OCI-LY3 (cell line): ENCODE results near the gene RTP2.

ENCODE experiments used
- H2AFZ ChIP-seq: fragments of 200-600, 300-600 bp; shearing (Covaris generic); 2 replicates; pipeline ENCODE4 v1.6.0; 2014; ENCODE audit warnings: antibody characterized with exemption, low read depth, low read length
- H3K27ac ChIP-seq: fragments of 200-600, 300-600 bp; sonication (generic); 2 replicates; pipeline ENCODE4 v1.5.1; 2014; ENCODE audit warnings: mild to moderate bottlenecking, low read length, moderate library complexity, mixed read lengths
- H3K27me3 ChIP-seq: fragments of 200-600, 300-600 bp; sonication (generic); 2 replicates; pipeline ENCODE4 v1.6.1; 2014; ENCODE audit warnings: low read depth, low read length, mixed read lengths
- H3K36me3 ChIP-seq: fragments of 200-600, 300-600 bp; sonication (generic); replicated peaks from 2 replicates; pipeline ENCODE3; 2014; ENCODE audit warnings: low read depth, low read length, mixed read lengths
- H3K4me1 ChIP-seq: fragments of 300-600, 200-600 bp; sonication (generic); 2 replicates; pipeline ENCODE4 v1.6.1; 2014; ENCODE audit warnings: low read length, mixed read lengths
- H3K4me2 ChIP-seq: fragments of 200-600, 300-600 bp; sonication (generic); 2 replicates; pipeline ENCODE4 v1.6.1; 2014; ENCODE audit warnings: low read length, mixed read lengths
- H3K4me3 ChIP-seq: fragments of 300-600, 200-600 bp; sonication (generic); 2 replicates; pipeline ENCODE4 v1.5.1; 2014; ENCODE audit warnings: antibody characterized with exemption, mild to moderate bottlenecking, low read length, moderate library complexity
- H3K79me2 ChIP-seq: fragments of 300-600, 200-600 bp; shearing (Covaris generic); 2 replicates; pipeline ENCODE4 v1.6.1; 2014; ENCODE audit warnings: mild to moderate bottlenecking, low read length, mixed read lengths
- H3K9ac ChIP-seq: fragments of 300-600, 200-600 bp; shearing (Covaris generic); 2 replicates; pipeline ENCODE4 v1.6.0; 2014; ENCODE audit warnings: mild to moderate bottlenecking, low read length, moderate library complexity
- H3K9me3 ChIP-seq: fragments of 200-600, 300-600 bp; shearing (Covaris generic); 2 replicates; pipeline ENCODE4 v1.6.1; 2014; ENCODE audit warnings: low read length, mixed read lengths; ENCODE audit not compliant: insufficient read depth
- H4K20me1 ChIP-seq: fragments of 200-600, 300-600 bp; sonication (generic); 2 replicates; pipeline ENCODE4 v1.6.1; 2016; ENCODE audit warnings: low read length, mixed read lengths; ENCODE audit not compliant: insufficient read depth
- CTCF ChIP-seq: fragments of 200-600, 300-600 bp; sonication (generic); IDR thresholded peaks from 2 replicates; pipeline ENCODE4 v1.5.1; 2014; ENCODE audit warnings: antibody characterized with exemption, low read length, low read depth
- EZH2phosphoT487 ChIP-seq: fragments of 200-600 bp; shearing (Covaris generic); IDR thresholded peaks from 2 replicates; pipeline ENCODE4 v1.6.1; 2018; ENCODE audit warnings: antibody characterized with exemption, mixed run types, low read depth

Gene RTP2

GRCh38 chr3:187735837-187736236 lies 33.5 kb upstream of the RTP2 start:
- Histone ChIP-seq H3K27me3 (no peaks in the 10 kb centered on the region), H3K9ac (no peak overlapping the region), H3K4me1 (peaks cover 37% of the 10 kb centered on the region), H4K20me1 (peaks cover 94% of the 10 kb centered on the region), H3K36me3 (peaks cover 68% of the 10 kb centered on the region), H3K27ac (no peak overlapping the region), H2AFZ (no peak overlapping the region), H3K4me3 (no peak overlapping the region), H3K79me2 (peaks cover 71% of the 10 kb centered on the region), H3K4me2 (no peak overlapping the region), H3K9me3 (no peaks in the 10 kb centered on the region)
- no peak for TF ChIP-seq EZH2phosphoT487
- no peak for TF ChIP-seq CTCF

GRCh38 chr3:187735383-187735782 lies 33.0 kb upstream of the RTP2 start:
- H3K79me2 ChIP-seq = peaks cover 67% of the 10 kb centered on the region
- peaks cover 72% of the 10 kb centered on the region for H3K36me3 ChIP-seq
- no peaks in the 10 kb centered on the region for H3K27me3 ChIP-seq
- TF ChIP-seq CTCF (no peak), EZH2phosphoT487 (no peak)
- no peak overlapping the region for H3K27ac ChIP-seq
- peaks cover 33% of the 10 kb centered on the region for H3K4me1 ChIP-seq
- no peak overlapping the region for H2AFZ ChIP-seq
- H3K4me3 ChIP-seq = no peak overlapping the region
- no peak overlapping the region for H3K9ac ChIP-seq
- H3K4me2 ChIP-seq = no peak overlapping the region
- H4K20me1 ChIP-seq = peaks cover 95% of the 10 kb centered on the region
- no peaks in the 10 kb centered on the region for H3K9me3 ChIP-seq

GRCh38 chr3:187734841-187735240 lies 32.5 kb upstream of the RTP2 start:
- Histone ChIP-seq H3K4me1 (peaks cover 29% of the 10 kb centered on the region), H3K4me3 (no peak overlapping the region), H3K9me3 (no peaks in the 10 kb centered on the region), H4K20me1 (peaks cover 97% of the 10 kb centered on the region), H3K79me2 (peaks cover 61% of the 10 kb centered on the region), H3K9ac (no peak overlapping the region), H3K4me2 (no peak overlapping the region), H2AFZ (no peak overlapping the region), H3K27ac (no peak overlapping the region), H3K27me3 (no peaks in the 10 kb centered on the region), H3K36me3 (peaks cover 78% of the 10 kb centered on the region)
- no peak for TF ChIP-seq EZH2phosphoT487
- TF ChIP-seq CTCF = no peak

- peaks cover 98% of the 10 kb centered on the region for H4K20me1 ChIP-seq
- H2AFZ ChIP-seq = no peak overlapping the region
- peaks cover 16% of the 10 kb centered on the region; the same call in 1 of the 2 replicates for H3K4me1 ChIP-seq
- H3K4me2 ChIP-seq = no peak overlapping the region
- no peaks in the 10 kb centered on the region for H3K9me3 ChIP-seq
- H3K27ac ChIP-seq = no peak overlapping the region
- H3K79me2 ChIP-seq = peaks cover 47% of the 10 kb centered on the region
- H3K9ac ChIP-seq = no peak overlapping the region
- no peak for TF ChIP-seq EZH2phosphoT487
- TF ChIP-seq CTCF = no peak
- H3K4me3 ChIP-seq = no peak overlapping the region
- no peaks in the 10 kb centered on the region for H3K27me3 ChIP-seq
- H3K36me3 ChIP-seq = peaks cover 83% of the 10 kb centered on the region
Measured at GRCh38 chr3:187733371-187733770, 31.0 kb upstream of the RTP2 start.
